Activated CD4-positive, alpha-beta T cell treated with anti-CD3 and anti-CD28 coated beads, Interleukin-10, Interleukin-2, amounts not matched to agents 100 ng/mL and 50 ng/mL, durations not matched to agents 16 hours and 8 hours (primary cell): Measurements from ENCODE around the gene TMX2.
"Not testable (repeated sequence)": the region's sequence is repeated elsewhere in the genome, so short reads cannot be mapped to it uniquely, and the experiment has no call there.

Source experiments
- DNase-seq: peaks from one replicate; pipeline ENCODE4 v3.0.0-alpha.2; 2020

The TMX2 gene

GRCh38 chr11:57712256-57713150 lies at the start of gene TMX2:
TMX2 (plus strand) TSS chr11:57712593; CDS start chr11:57712619, 26 bp downstream.
- DNase-seq: peak; percentile 96

GRCh38 chr11:57662893-57663292 lies 49.5 kb upstream of the TMX2 start:
- DNase-seq: no peak

- no peak for DNase-seq
Measured at GRCh38 chr11:57663975-57664374, 48.4 kb upstream of the TMX2 start.

- peak; percentile 97 for DNase-seq
Measured at GRCh38 chr11:57667117-57667735, 45.2 kb upstream of the TMX2 start.

GRCh38 chr11:57667736-57668433 lies 44.5 kb upstream of the TMX2 start, which contains the start of gene ZDHHC5:
ZDHHC5 (plus strand) TSS chr11:57668114; CDS start chr11:57673091, 4,977 bp downstream.
- DNase-seq: peak; percentile 100

GRCh38 chr11:57668434-57668782 lies 44.0 kb upstream of the TMX2 start:
- DNase-seq: peak; percentile 44

- no peak for DNase-seq
Measured at GRCh38 chr11:57674251-57674650, 38.1 kb upstream of the TMX2 start.

GRCh38 chr11:57675176-57675941 lies 37.0 kb upstream of the TMX2 start:
- DNase-seq: peak; percentile 14

GRCh38 chr11:57679396-57679795 lies 33.0 kb upstream of the TMX2 start:
- no peak for DNase-seq

- peak; percentile 50 for DNase-seq
Measured at GRCh38 chr11:57680552-57680874, 31.9 kb upstream of the TMX2 start.

- DNase-seq: no peak
Measured at GRCh38 chr11:57681168-57681567, 31.2 kb upstream of the TMX2 start.

GRCh38 chr11:57690474-57690873 lies 21.9 kb upstream of the TMX2 start:
- DNase-seq: not testable (repeated sequence)

GRCh38 chr11:57698843-57699365 lies 13.5 kb upstream of the TMX2 start:
- DNase-seq: no peak

GRCh38 chr11:57699813-57700212 lies 12.6 kb upstream of the TMX2 start:
- no peak for DNase-seq

- DNase-seq: no peak
Measured at GRCh38 chr11:57700425-57700824, 12.0 kb upstream of the TMX2 start.

- no peak for DNase-seq
Measured at GRCh38 chr11:57703341-57703740, 9.1 kb upstream of the TMX2 start.

GRCh38 chr11:57704932-57705331 lies 7.5 kb upstream of the TMX2 start:
- no peak for DNase-seq

- not testable (repeated sequence) for DNase-seq
Measured at GRCh38 chr11:57705432-57705831, 7.0 kb upstream of the TMX2 start.

GRCh38 chr11:57709802-57710367 lies 2.5 kb upstream of the TMX2 start:
- peak; percentile 69 for DNase-seq

- DNase-seq: peak; percentile 86
Measured at GRCh38 chr11:57711414-57712255, 758 bp upstream of the TMX2 start, which contains the start of gene MED19. MED19 (minus strand) TSS chr11:57712215; CDS start chr11:57712179, 36 bp downstream.

- no peak for DNase-seq
Measured at GRCh38 chr11:57713835-57714234, 1.4 kb downstream of the TMX2 start.
